Caco-2 (cell line): Measurements from ENCODE around the gene TEDDM1. TPM values are rescaled to one million over a fixed set of nuclear protein-coding genes. Genes with fewer than 3 reads are reported as not detected.

Experiments
- BruUV-seq: library from RNA; stranded (reverse); fragments of 400-500 nt; replicated peaks from 2 replicates; lab custom pipeline; 2021; lab: Mats Ljungman, UMichigan
- CTCF ChIA-PET: fragments of 300-600 bp; sonication (Branson Sonifier 250); formaldehyde crosslinking; loops from one replicate; lab custom pipeline; 2022; ENCODE audit warnings: antibody characterized with exemption; lab: Charles Lee
- POLR2A ChIA-PET: fragments of 300-600 bp; sonication (Branson Sonifier 250); formaldehyde crosslinking; loops from one replicate; lab custom pipeline; 2022; ENCODE audit warnings: antibody characterized with exemption; lab: Charles Lee
- DNase-seq, 2 experiments: peaks; one replicate each; pipeline versions ENCODE4 v3.0.0 to v3.0.0-alpha.2; 2020 to 2022
- H3K27me3 ChIP-seq: replicated peaks from 2 replicates; pipeline ENCODE4 v1.6.0; 2011; ENCODE audit warnings: low read length; ENCODE audit not compliant: control insufficient read depth, insufficient read depth
- H3K36me3 ChIP-seq: 2 replicates; pipeline ENCODE4 v1.5.1; 2011; ENCODE audit warnings: low read length; ENCODE audit not compliant: control insufficient read depth, insufficient read depth
- H3K4me1 ChIP-seq: fragments of 250-450 bp; sonication (Bioruptor Pico); 2 replicates; pipeline ENCODE4 v1.5.1; 2020; ENCODE audit warnings: mild to moderate bottlenecking
- H3K4me3 ChIP-seq: 2 replicates; pipeline ENCODE4 v1.5.1; 2011; ENCODE audit warnings: low read depth, mild to moderate bottlenecking, control low read depth, low read length
- H3K9me3 ChIP-seq: fragments of 250-450 bp; sonication (Bioruptor Pico); 2 replicates; pipeline ENCODE4 v1.5.1; 2020; ENCODE audit warnings: mild to moderate bottlenecking, moderate library complexity
- H3K27ac Mint-ChIP-seq: one replicate; pipeline ENCODE4 v1.8.0; 2022; ENCODE audit warnings: mixed read lengths; ENCODE audit not compliant: unreplicated experiment
- H3K27me3 Mint-ChIP-seq: one replicate; pipeline ENCODE4 v1.8.0; 2022; ENCODE audit warnings: mixed read lengths; ENCODE audit not compliant: insufficient read depth, unreplicated experiment
- H3K36me3 Mint-ChIP-seq: one replicate; pipeline ENCODE4 v1.8.0; 2022; ENCODE audit warnings: mild to moderate bottlenecking, mixed read lengths; ENCODE audit not compliant: insufficient read depth, unreplicated experiment
- H3K4me1 Mint-ChIP-seq: one replicate; pipeline ENCODE4 v1.8.0; 2022; ENCODE audit warnings: low read depth, mixed read lengths; ENCODE audit not compliant: unreplicated experiment
- H3K4me3 Mint-ChIP-seq: one replicate; pipeline ENCODE4 v1.8.0; 2022; ENCODE audit warnings: mild to moderate bottlenecking, moderate library complexity, mixed read lengths; ENCODE audit not compliant: unreplicated experiment
- H3K9me3 Mint-ChIP-seq: one replicate; pipeline ENCODE4 v1.8.0; 2022; ENCODE audit warnings: mixed read lengths; ENCODE audit not compliant: unreplicated experiment
- intact Hi-C: fragments of 100-400 bp; cut with micrococcal nuclease; formaldehyde crosslinking; loops from one replicate; pipeline ENCODE4 v1.10.0; 2022; ENCODE audit not compliant: unreplicated experiment
- total RNA-seq: library from RNA; stranded (reverse); gene quantifications from 2 replicates; pipeline ENCODE4 v1.2.3, GENCODE V29; 2022
- TF ChIP-seq, protein P1 (sequence below), 2 experiments: fragments of 200-600 bp in 1 of 2; IDR thresholded peaks; 1 replicate in 1 of 2; 2 replicates in 1 of 2; pipeline versions ENCODE4 v1.5.1 to v1.8.0; 2011 to 2022; ENCODE audit warnings: antibody characterized with exemption in 1 of 2, control low read depth in 1 of 2, inconsistent platforms in 1 of 2, low read depth in 1 of 2, low read length in 1 of 2, mild to moderate bottlenecking in 1 of 2, moderate library complexity in 1 of 2; ENCODE audit not compliant: insufficient read depth in 1 of 2, severe bottlenecking in 1 of 2, unreplicated experiment in 1 of 2

TEDDM1 gene
- total RNA-seq, 1 experiment from 2014 or later: not detected

DNA sequence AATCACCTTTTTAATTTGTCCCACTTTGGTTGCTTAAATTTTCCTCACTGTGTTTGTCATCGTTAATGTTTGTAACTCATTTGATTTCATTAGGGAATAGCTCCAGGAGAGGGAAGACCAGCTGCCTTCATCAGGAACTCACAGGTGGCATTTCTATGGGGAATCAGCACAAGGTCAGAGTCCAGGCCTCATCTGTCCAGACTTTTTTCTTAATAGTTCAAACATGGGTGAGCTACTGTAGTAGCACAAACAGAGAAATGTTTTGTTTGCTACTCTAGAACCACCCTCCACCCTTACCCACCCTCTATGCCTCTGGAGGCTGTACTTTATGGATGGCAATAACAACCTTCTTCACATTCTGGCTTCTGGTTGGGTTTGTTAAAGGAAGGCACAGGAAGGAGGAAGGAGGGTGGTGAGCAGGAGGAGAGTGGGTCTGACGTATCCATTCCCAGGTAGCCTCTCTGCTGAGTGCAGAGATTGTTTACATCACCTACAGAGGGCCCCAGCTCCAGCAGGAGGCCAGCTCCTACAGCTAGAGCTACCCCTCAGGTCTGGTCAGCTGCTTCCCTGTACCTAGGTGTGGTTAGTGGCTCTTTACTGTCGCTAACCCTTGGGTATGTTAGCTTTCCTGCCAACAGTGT is 8.1 kb upstream of the TEDDM1 start:
- Histone ChIP-seq H3K4me3 (no peak overlapping the region), H3K27me3 (no peaks in the 10 kb centered on the region), H3K36me3 (no peaks in the 10 kb centered on the region), H3K9me3 (peaks cover 25% of the 10 kb centered on the region), H3K4me1 (no peaks in the 10 kb centered on the region)
- no peaks in the 10 kb centered on the region for H3K4me1 Mint-ChIP-seq
- intact Hi-C loops: no loop called here
- H3K4me3 Mint-ChIP-seq: no peak overlapping the region
- ChIA-PET POLR2A (no interaction called here), CTCF (interaction anchor here (1.0 to 1.3 kb wide), 3 partner anchors 8 to 327 kb away, joined by 3 to 4 read pairs (median 3); no protein-coding TSS in a partner anchor)
- no peak for DNase-seq
- H3K27ac Mint-ChIP-seq: no peak overlapping the region
- BruUV-seq: no TSS peak
- no peaks in the 10 kb centered on the region for H3K36me3 Mint-ChIP-seq
- TF ChIP-seq, protein P1, sequence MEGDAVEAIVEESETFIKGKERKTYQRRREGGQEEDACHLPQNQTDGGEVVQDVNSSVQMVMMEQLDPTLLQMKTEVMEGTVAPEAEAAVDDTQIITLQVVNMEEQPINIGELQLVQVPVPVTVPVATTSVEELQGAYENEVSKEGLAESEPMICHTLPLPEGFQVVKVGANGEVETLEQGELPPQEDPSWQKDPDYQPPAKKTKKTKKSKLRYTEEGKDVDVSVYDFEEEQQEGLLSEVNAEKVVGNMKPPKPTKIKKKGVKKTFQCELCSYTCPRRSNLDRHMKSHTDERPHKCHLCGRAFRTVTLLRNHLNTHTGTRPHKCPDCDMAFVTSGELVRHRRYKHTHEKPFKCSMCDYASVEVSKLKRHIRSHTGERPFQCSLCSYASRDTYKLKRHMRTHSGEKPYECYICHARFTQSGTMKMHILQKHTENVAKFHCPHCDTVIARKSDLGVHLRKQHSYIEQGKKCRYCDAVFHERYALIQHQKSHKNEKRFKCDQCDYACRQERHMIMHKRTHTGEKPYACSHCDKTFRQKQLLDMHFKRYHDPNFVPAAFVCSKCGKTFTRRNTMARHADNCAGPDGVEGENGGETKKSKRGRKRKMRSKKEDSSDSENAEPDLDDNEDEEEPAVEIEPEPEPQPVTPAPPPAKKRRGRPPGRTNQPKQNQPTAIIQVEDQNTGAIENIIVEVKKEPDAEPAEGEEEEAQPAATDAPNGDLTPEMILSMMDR (IDR thresholded peaks at IDR 0.05; ENCODE audit: insufficient read depth in 1 of 2, low read depth in 1 of 2, low read length in 1 of 2, severe bottlenecking in 1 of 2, unreplicated experiment in 1 of 2): no peak
- peaks cover 15% of the 10 kb centered on the region for H3K9me3 Mint-ChIP-seq
- H3K27me3 Mint-ChIP-seq: no peaks in the 10 kb centered on the region

DNA sequence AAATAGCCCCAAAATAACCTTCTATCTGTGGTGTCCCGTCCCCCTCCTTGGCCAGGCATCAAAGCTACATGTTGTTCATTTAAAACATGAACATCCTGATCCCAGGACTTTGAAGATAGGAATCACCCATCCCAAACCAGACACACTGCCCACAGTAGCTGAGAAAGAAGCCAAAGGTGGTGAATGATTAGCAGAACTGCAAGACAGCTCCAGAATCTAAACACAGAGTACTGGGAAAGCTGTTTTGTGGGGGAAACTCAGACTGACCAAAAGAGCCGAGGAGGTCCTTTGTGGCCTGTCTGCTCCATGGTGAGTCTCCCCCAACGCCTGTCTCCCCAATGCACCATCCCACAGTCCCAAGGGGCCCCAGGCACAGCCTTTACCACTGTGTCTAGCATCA is 7.3 kb upstream of the TEDDM1 start:
- POLR2A ChIA-PET: no interaction called here
- H3K27ac Mint-ChIP-seq: no peak overlapping the region

DNA sequence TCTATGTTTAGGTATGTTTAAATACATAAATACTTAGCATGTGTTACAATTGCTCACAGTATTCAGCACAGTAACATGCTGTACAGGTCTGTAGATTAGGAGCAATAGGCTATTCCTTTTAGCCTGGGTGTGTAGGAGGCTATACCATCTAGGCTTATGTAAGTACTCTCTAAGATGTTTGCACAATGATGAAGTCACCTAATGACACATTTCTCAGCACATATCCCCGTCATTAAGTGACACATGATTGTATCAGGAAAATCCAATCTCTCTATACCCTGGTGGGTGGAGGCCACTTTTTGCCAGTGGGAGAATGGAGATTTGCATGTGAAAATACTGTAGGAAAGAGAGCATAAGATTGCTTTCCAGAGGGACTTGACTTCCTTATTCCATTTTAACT is 5.5 kb upstream of the TEDDM1 start:
- H3K4me1 Mint-ChIP-seq: no peaks in the 10 kb centered on the region
- TF ChIP-seq, protein P1 (IDR thresholded peaks at IDR 0.05; ENCODE audit: insufficient read depth in 1 of 2, low read depth in 1 of 2, low read length in 1 of 2, severe bottlenecking in 1 of 2, unreplicated experiment in 1 of 2): no peak
- BruUV-seq: no TSS peak
- H3K36me3 Mint-ChIP-seq: no peaks in the 10 kb centered on the region
- intact Hi-C loops: no loop called here
- H3K4me3 ChIP-seq: no peak overlapping the region
- H3K9me3 Mint-ChIP-seq: peaks cover 15% of the 10 kb centered on the region
- no peaks in the 10 kb centered on the region for H3K27me3 ChIP-seq
- no peak for DNase-seq
- no peaks in the 10 kb centered on the region for H3K4me1 ChIP-seq
- H3K4me3 Mint-ChIP-seq: no peak overlapping the region
- no peak overlapping the region for H3K27ac Mint-ChIP-seq
- ChIA-PET POLR2A (no interaction called here), CTCF (no interaction called here)
- H3K9me3 ChIP-seq: peaks cover 26% of the 10 kb centered on the region
- H3K27me3 Mint-ChIP-seq: no peaks in the 10 kb centered on the region
- no peaks in the 10 kb centered on the region for H3K36me3 ChIP-seq

More for the DNA sequence above, 7.3 kb upstream of the TEDDM1 start:
- TF ChIP-seq, protein P1 (IDR thresholded peaks at IDR 0.05; ENCODE audit: insufficient read depth in 1 of 2, low read depth in 1 of 2, low read length in 1 of 2, severe bottlenecking in 1 of 2, unreplicated experiment in 1 of 2): no peak
- H3K27me3 ChIP-seq: no peaks in the 10 kb centered on the region
- DNase-seq: no peak
- H3K27me3 Mint-ChIP-seq: no peaks in the 10 kb centered on the region
- peaks cover 15% of the 10 kb centered on the region for H3K9me3 Mint-ChIP-seq
- no TSS peak for BruUV-seq
- intact Hi-C loops: no loop called here
- peaks cover 26% of the 10 kb centered on the region for H3K9me3 ChIP-seq
- no peak overlapping the region for H3K4me3 Mint-ChIP-seq
- no peaks in the 10 kb centered on the region for H3K36me3 Mint-ChIP-seq
- no peaks in the 10 kb centered on the region for H3K36me3 ChIP-seq
- H3K4me3 ChIP-seq: no peak overlapping the region
- CTCF ChIA-PET: interaction anchor here (1.1 to 1.3 kb wide), 2 partner anchors 9 to 202 kb away, joined by 3 to 4 read pairs; no protein-coding TSS in a partner anchor
- no peaks in the 10 kb centered on the region for H3K4me1 ChIP-seq
- H3K4me1 Mint-ChIP-seq: no peaks in the 10 kb centered on the region
